ENCODE data around the gene UNC13D. TPM values are rescaled to one million over a fixed set of nuclear protein-coding genes. Genes with fewer than 3 reads are reported as not detected.
A peak's percentile ranks its signal among the peaks of the same experiment; 100 is the strongest.

The UNC13D gene
- total and polyA plus RNA-seq, 5 donors from 2014 or later: 41.6 to 149 (median 46.6) TPM

DNA sequence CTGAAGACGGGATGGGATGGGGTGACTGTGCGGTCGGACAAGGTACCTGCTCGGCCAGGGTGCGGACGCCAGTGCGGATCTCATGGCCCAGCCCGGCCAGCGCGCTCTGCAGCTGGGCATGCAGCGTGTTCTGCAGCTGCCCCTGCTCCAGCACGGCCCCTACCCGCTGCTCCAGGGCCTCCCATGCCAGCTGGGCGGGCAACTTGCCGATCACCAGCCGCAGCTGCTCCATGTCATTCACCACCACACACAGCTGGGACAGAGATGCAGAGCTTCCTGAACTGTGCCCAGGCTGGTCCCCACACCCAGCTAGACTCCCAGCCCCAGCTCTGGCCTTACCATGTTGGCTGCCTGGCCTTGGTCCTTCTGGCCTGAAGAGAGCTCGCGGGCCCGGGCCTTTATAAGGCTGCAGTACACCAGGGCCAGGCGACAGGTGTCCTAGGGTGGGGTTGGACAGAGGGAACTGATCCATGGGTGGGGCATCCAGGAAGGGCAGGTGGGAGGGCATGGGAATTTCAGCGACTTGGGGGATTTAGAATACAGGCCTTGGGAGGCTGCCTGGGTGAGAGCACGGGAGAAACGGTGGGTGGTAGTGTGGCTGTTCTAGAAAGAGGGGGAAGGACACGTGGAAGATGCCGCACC is 9.8 kb downstream of the UNC13D start:
- ATAC-seq (ENCODE audit: low read depth in 2 of 2) (no peak), DNase-seq (no peak)
- Histone ChIP-seq H3K9me3 (ENCODE audit: control insufficient read depth in 2 of 2, low read length in 2 of 2) (no peaks in the 10 kb centered on the region), H3K27me3 (ENCODE audit: control insufficient read depth, insufficient read depth, low read length) (no peaks in the 10 kb centered on the region), H3K27ac (ENCODE audit: insufficient read depth, low read length, poor library complexity, severe bottlenecking) (peak overlapping the region; percentile 89), H3K36me3 (ENCODE audit: control insufficient read depth, insufficient read depth, low read length) (peaks cover 61% of the 10 kb centered on the region), H3K4me3 (ENCODE audit: low read depth, low read length) (no peak overlapping the region), H3K4me1 (ENCODE audit: control insufficient read depth, insufficient read depth, low read length, poor library complexity, severe bottlenecking) (peaks cover 30% of the 10 kb centered on the region)
- no peaks in the 10 kb centered on the region for H3K27me3 Mint-ChIP-seq
- peak overlapping the region; percentile 60 to 94 (median 92) for H3K27ac Mint-ChIP-seq
- H3K4me1 Mint-ChIP-seq: peaks cover 4 to 36% (median 20%) of the 10 kb centered on the region in 4 donors
- peaks cover 9% of the 10 kb centered on the region for H3K36me3 Mint-ChIP-seq
- no peaks in the 10 kb centered on the region for H3K9me3 Mint-ChIP-seq
- H3K4me3 Mint-ChIP-seq: peak overlapping the region in 1 of 4 donors; percentile 50

- ATAC-seq (ENCODE audit: low read depth in 2 of 2) (peak; percentile 25 to 55), DNase-seq (peak; percentile 22 to 70 (median 40))
- Mint-ChIP-seq H3K4me1 (peaks cover 4 to 38% (median 22%) of the 10 kb centered on the region in 4 donors), H3K27me3 (no peaks in the 10 kb centered on the region), H3K9me3 (no peaks in the 10 kb centered on the region), H3K4me3 (peak overlapping the region; percentile 67 to 85 (median 76)), H3K36me3 (peaks cover 13% of the 10 kb centered on the region), H3K27ac (peak overlapping the region; percentile 92 to 98 (median 94))
- Histone ChIP-seq H3K4me3 (ENCODE audit: low read depth, low read length) (peak overlapping the region; percentile 49), H3K27me3 (ENCODE audit: control insufficient read depth, insufficient read depth, low read length) (no peaks in the 10 kb centered on the region), H3K4me1 (ENCODE audit: control insufficient read depth, insufficient read depth, low read length, poor library complexity, severe bottlenecking) (peaks cover 35% of the 10 kb centered on the region), H3K27ac (ENCODE audit: insufficient read depth, low read length, poor library complexity, severe bottlenecking) (peak overlapping the region; percentile 89), H3K9me3 (ENCODE audit: control insufficient read depth in 2 of 2, low read length in 2 of 2) (no peaks in the 10 kb centered on the region), H3K36me3 (ENCODE audit: control insufficient read depth, insufficient read depth, low read length) (peaks cover 63% of the 10 kb centered on the region)
Observed at GRCh38 chr17:75832652-75833400, 11.4 kb downstream of the UNC13D start.

GRCh38 chr17:75832164-75832651 is 12.0 kb downstream of the UNC13D start:
- peaks cover 13% of the 10 kb centered on the region for H3K36me3 Mint-ChIP-seq
- H3K27ac Mint-ChIP-seq: peak overlapping the region; percentile 92 to 98 (median 94)
- no peaks in the 10 kb centered on the region for H3K27me3 Mint-ChIP-seq
- H3K9me3 Mint-ChIP-seq: no peaks in the 10 kb centered on the region
- peak overlapping the region; percentile 67 to 85 (median 76) for H3K4me3 Mint-ChIP-seq
- Histone ChIP-seq H3K4me3 (ENCODE audit: low read depth, low read length) (peak overlapping the region; percentile 49), H3K9me3 (ENCODE audit: control insufficient read depth in 2 of 2, low read length in 2 of 2) (no peaks in the 10 kb centered on the region), H3K27ac (ENCODE audit: insufficient read depth, low read length, poor library complexity, severe bottlenecking) (peak overlapping the region; percentile 89), H3K27me3 (ENCODE audit: control insufficient read depth, insufficient read depth, low read length) (no peaks in the 10 kb centered on the region), H3K36me3 (ENCODE audit: control insufficient read depth, insufficient read depth, low read length) (peaks cover 61% of the 10 kb centered on the region), H3K4me1 (ENCODE audit: control insufficient read depth, insufficient read depth, low read length, poor library complexity, severe bottlenecking) (peaks cover 41% of the 10 kb centered on the region)
- ATAC-seq (ENCODE audit: low read depth in 2 of 2): peak; percentile 62 to 65
- H3K4me1 Mint-ChIP-seq: peaks cover 4 to 40% (median 23%) of the 10 kb centered on the region in 4 donors
- DNase-seq: peak; percentile 46 to 75 (median 61)

DNA sequence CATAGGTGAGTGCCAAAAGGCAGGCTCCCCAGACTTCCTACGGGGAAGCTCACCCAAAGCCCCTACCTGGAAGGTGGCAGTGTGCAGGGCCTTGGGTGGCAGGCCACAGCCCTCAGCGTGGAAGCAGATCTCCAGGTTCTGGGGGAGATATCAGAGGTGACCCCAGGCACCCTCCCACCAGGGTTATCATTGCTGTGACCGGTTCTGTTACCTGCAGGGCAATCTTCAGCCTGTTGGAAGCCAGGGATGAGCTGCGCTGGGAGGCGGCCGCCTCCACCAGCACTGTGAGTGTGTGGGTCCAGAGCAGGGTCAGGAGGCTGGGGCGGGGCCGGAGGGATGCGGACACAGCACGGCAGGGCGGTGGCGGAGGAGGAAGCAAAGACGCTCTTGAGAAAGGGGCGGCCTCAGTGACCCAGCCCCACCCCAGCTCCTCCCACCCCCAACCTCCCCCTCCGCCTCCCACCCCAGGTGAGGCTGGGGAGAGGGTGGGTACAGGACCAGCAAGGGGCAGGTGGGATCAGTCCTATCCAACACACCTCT is 13.1 kb downstream of the UNC13D start:
- Histone ChIP-seq H3K4me1 (ENCODE audit: control insufficient read depth, insufficient read depth, low read length, poor library complexity, severe bottlenecking) (peaks cover 44% of the 10 kb centered on the region), H3K36me3 (ENCODE audit: control insufficient read depth, insufficient read depth, low read length) (peaks cover 53% of the 10 kb centered on the region), H3K9me3 (ENCODE audit: control insufficient read depth in 2 of 2, low read length in 2 of 2) (no peaks in the 10 kb centered on the region), H3K27ac (ENCODE audit: insufficient read depth, low read length, poor library complexity, severe bottlenecking) (peak overlapping the region; percentile 55), H3K27me3 (ENCODE audit: control insufficient read depth, insufficient read depth, low read length) (no peaks in the 10 kb centered on the region), H3K4me3 (ENCODE audit: low read depth, low read length) (no peak overlapping the region)
- peaks cover 13% of the 10 kb centered on the region for H3K36me3 Mint-ChIP-seq
- no peaks in the 10 kb centered on the region for H3K27me3 Mint-ChIP-seq
- H3K9me3 Mint-ChIP-seq: no peaks in the 10 kb centered on the region
- H3K27ac Mint-ChIP-seq: peak overlapping the region in 2 of 3 donors; percentile 20 to 32
- H3K4me1 Mint-ChIP-seq: peaks cover 4 to 47% (median 23%) of the 10 kb centered on the region in 4 donors
- no peak for DNase-seq
- no peak for ATAC-seq (ENCODE audit: low read depth in 2 of 2)
- H3K4me3 Mint-ChIP-seq: no peak overlapping the region

DNA sequence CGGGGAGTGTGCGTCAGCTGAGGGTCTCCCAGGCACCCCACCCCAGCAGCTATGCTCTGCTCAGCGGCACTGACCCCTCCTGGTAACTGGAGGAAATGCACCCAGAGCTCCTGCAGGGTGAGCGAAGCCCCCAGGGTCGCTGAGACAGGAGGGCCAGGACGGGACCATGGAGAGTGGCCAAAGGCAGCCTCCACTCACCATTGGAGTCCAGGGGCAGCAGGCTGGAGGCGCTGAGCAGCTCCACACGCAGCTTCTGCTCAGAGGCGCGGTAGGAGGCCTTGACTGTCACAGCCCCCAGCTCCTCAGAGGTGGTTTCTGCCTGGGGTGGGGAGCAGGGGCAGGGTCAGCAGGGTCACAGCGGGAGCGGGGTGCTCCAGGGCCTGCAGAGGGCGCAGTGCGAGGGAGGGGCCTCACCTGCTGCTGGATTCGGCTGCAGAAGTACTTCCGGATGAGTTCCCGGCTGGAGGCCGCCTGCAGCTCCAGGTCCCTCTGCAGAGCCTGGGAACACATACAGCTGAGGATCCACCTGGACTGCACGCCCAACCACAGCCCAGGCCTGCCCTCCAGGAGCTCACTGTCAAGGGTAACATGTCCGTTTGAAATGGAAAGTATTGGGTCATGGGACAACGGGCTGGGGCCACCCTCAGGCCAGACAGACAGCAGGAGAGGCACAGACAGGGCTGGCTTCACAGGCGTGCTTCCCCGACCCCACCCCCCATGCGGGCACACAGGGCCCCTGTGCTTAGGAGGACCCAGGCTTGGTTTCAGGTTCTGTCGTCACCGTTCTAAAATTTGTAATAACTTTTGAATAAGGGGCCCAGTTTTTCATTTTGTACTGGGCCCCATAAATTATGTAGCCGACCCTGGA is 13.8 kb downstream of the UNC13D start:
- Histone ChIP-seq H3K4me3 (ENCODE audit: low read depth, low read length) (no peak overlapping the region), H3K27me3 (ENCODE audit: control insufficient read depth, insufficient read depth, low read length) (no peaks in the 10 kb centered on the region), H3K36me3 (ENCODE audit: control insufficient read depth, insufficient read depth, low read length) (peaks cover 50% of the 10 kb centered on the region), H3K9me3 (ENCODE audit: control insufficient read depth in 2 of 2, low read length in 2 of 2) (no peaks in the 10 kb centered on the region), H3K4me1 (ENCODE audit: control insufficient read depth, insufficient read depth, low read length, poor library complexity, severe bottlenecking) (peaks cover 44% of the 10 kb centered on the region), H3K27ac (ENCODE audit: insufficient read depth, low read length, poor library complexity, severe bottlenecking) (peak overlapping the region; percentile 5)
- Mint-ChIP-seq H3K27ac (peak overlapping the region in 2 of 3 donors; percentile 20 to 32), H3K9me3 (no peaks in the 10 kb centered on the region), H3K27me3 (no peaks in the 10 kb centered on the region), H3K36me3 (peaks cover 13% of the 10 kb centered on the region), H3K4me3 (no peak overlapping the region), H3K4me1 (peaks cover 4 to 47% (median 23%) of the 10 kb centered on the region in 4 donors)
- DNase-seq: peak in 1 of 3 donors; percentile 26
- no peak for ATAC-seq (ENCODE audit: low read depth in 2 of 2)

GRCh38 chr17:75829747-75830146 is 14.5 kb downstream of the UNC13D start:
- Mint-ChIP-seq H3K4me1 (peaks cover 4 to 47% (median 21%) of the 10 kb centered on the region in 4 donors), H3K4me3 (no peak overlapping the region), H3K27ac (no peak overlapping the region), H3K9me3 (no peaks in the 10 kb centered on the region), H3K36me3 (peaks cover 13% of the 10 kb centered on the region), H3K27me3 (no peaks in the 10 kb centered on the region)
- Histone ChIP-seq H3K36me3 (ENCODE audit: control insufficient read depth, insufficient read depth, low read length) (peaks cover 44% of the 10 kb centered on the region), H3K27ac (ENCODE audit: insufficient read depth, low read length, poor library complexity, severe bottlenecking) (no peak overlapping the region), H3K27me3 (ENCODE audit: control insufficient read depth, insufficient read depth, low read length) (no peaks in the 10 kb centered on the region), H3K4me1 (ENCODE audit: control insufficient read depth, insufficient read depth, low read length, poor library complexity, severe bottlenecking) (peaks cover 44% of the 10 kb centered on the region), H3K4me3 (ENCODE audit: low read depth, low read length) (no peak overlapping the region), H3K9me3 (ENCODE audit: control insufficient read depth in 2 of 2, low read length in 2 of 2) (no peaks in the 10 kb centered on the region)
- DNase-seq: no peak
- ATAC-seq (ENCODE audit: low read depth in 2 of 2): no peak

GRCh38 chr17:75828741-75829140 is 15.5 kb downstream of the UNC13D start:
- Histone ChIP-seq H3K36me3 (ENCODE audit: control insufficient read depth, insufficient read depth, low read length) (peaks cover 34% of the 10 kb centered on the region), H3K27ac (ENCODE audit: insufficient read depth, low read length, poor library complexity, severe bottlenecking) (no peak overlapping the region), H3K9me3 (ENCODE audit: control insufficient read depth in 2 of 2, low read length in 2 of 2) (no peaks in the 10 kb centered on the region), H3K4me1 (ENCODE audit: control insufficient read depth, insufficient read depth, low read length, poor library complexity, severe bottlenecking) (peaks cover 35% of the 10 kb centered on the region), H3K27me3 (ENCODE audit: control insufficient read depth, insufficient read depth, low read length) (no peaks in the 10 kb centered on the region), H3K4me3 (ENCODE audit: low read depth, low read length) (no peak overlapping the region)
- peaks cover 4 to 38% (median 18%) of the 10 kb centered on the region in 4 donors for H3K4me1 Mint-ChIP-seq
- H3K9me3 Mint-ChIP-seq: no peaks in the 10 kb centered on the region
- H3K27ac Mint-ChIP-seq: no peak overlapping the region
- DNase-seq (no peak), ATAC-seq (ENCODE audit: low read depth in 2 of 2) (no peak)
- no peaks in the 10 kb centered on the region for H3K27me3 Mint-ChIP-seq
- peaks cover 13% of the 10 kb centered on the region for H3K36me3 Mint-ChIP-seq
- H3K4me3 Mint-ChIP-seq: no peak overlapping the region

Measured in CD4-positive, CD25-positive, alpha-beta regulatory T cell (primary cell).